HL-60/S4 (cell line): ENCODE results near the gene ZFAND4.
"Not testable (repeated sequence)": the region's sequence is repeated elsewhere in the genome, so short reads cannot be mapped to it uniquely, and the experiment has no call there.

ENCODE experiments used
- in situ Hi-C: fragments of 300-500 bp; cut with MboI; formaldehyde crosslinking; loops from 2 replicates; pipeline ENCODE4 v1.14.3; 2022; ENCODE audit warnings: low sequenced_read_pairs

The ZFAND4 gene

GRCh38 chr10:45672181-45673073 is at the start of gene ZFAND4:
Gene ZFAND4, minus strand, starts transcription at chr10:45672772. Its CDS starts 9,047 bp downstream, at chr10:45663725.
- in situ Hi-C loops = no loop called here

GRCh38 chr10:45721503-45721902 is 48.9 kb upstream of the ZFAND4 start:
- in situ Hi-C loops = not testable (repeated sequence)

GRCh38 chr10:45717642-45718041 is 45.1 kb upstream of the ZFAND4 start:
- in situ Hi-C loops = not testable (repeated sequence)

- in situ Hi-C loops = not testable (repeated sequence)
Observed at GRCh38 chr10:45717053-45717452, 44.5 kb upstream of the ZFAND4 start.

GRCh38 chr10:45711223-45711622 is 38.7 kb upstream of the ZFAND4 start:
- in situ Hi-C loops = not testable (repeated sequence)

- in situ Hi-C loops = not testable (repeated sequence)
Observed at GRCh38 chr10:45710200-45710796, 37.7 kb upstream of the ZFAND4 start.

- in situ Hi-C loops = not testable (repeated sequence)
Observed at GRCh38 chr10:45678467-45678866, 5.9 kb upstream of the ZFAND4 start.

- in situ Hi-C loops = no loop called here
Observed at GRCh38 chr10:45675388-45675787, 2.8 kb upstream of the ZFAND4 start.

GRCh38 chr10:45673074-45673648 is 589 bp upstream of the ZFAND4 start:
- in situ Hi-C loops = no loop called here

- in situ Hi-C loops = not testable (repeated sequence)
Observed at GRCh38 chr10:45671300-45671699, 1.3 kb downstream of the ZFAND4 start.

GRCh38 chr10:45669897-45670296 is 2.7 kb downstream of the ZFAND4 start:
- in situ Hi-C loops = not testable (repeated sequence)

- in situ Hi-C loops = no loop called here
Observed at GRCh38 chr10:45660876-45661411, 11.6 kb downstream of the ZFAND4 start.

GRCh38 chr10:45657033-45657926 is 15.3 kb downstream of the ZFAND4 start:
- in situ Hi-C loops = no loop called here

GRCh38 chr10:45655219-45655618 is 17.4 kb downstream of the ZFAND4 start:
- in situ Hi-C loops = no loop called here

GRCh38 chr10:45654753-45655141 is 17.8 kb downstream of the ZFAND4 start:
- in situ Hi-C loops = not testable (repeated sequence)

- in situ Hi-C loops = no loop called here
Observed at GRCh38 chr10:45653454-45653853, 19.1 kb downstream of the ZFAND4 start.

GRCh38 chr10:45652511-45652910 is 20.1 kb downstream of the ZFAND4 start:
- in situ Hi-C loops = no loop called here

GRCh38 chr10:45649296-45649695 is 23.3 kb downstream of the ZFAND4 start:
- in situ Hi-C loops = no loop called here

- in situ Hi-C loops = no loop called here
Observed at GRCh38 chr10:45647118-45647517, 25.5 kb downstream of the ZFAND4 start.

GRCh38 chr10:45646384-45647050 is 26.1 kb downstream of the ZFAND4 start:
- in situ Hi-C loops = no loop called here
